Measurements from ENCODE around the gene MSH4. TPM values are rescaled to one million over a fixed set of nuclear protein-coding genes. Genes with fewer than 3 reads are reported as not detected.

Gene MSH4
- total RNA-seq, 1 donor from 2014 or later = not detected

DNA sequence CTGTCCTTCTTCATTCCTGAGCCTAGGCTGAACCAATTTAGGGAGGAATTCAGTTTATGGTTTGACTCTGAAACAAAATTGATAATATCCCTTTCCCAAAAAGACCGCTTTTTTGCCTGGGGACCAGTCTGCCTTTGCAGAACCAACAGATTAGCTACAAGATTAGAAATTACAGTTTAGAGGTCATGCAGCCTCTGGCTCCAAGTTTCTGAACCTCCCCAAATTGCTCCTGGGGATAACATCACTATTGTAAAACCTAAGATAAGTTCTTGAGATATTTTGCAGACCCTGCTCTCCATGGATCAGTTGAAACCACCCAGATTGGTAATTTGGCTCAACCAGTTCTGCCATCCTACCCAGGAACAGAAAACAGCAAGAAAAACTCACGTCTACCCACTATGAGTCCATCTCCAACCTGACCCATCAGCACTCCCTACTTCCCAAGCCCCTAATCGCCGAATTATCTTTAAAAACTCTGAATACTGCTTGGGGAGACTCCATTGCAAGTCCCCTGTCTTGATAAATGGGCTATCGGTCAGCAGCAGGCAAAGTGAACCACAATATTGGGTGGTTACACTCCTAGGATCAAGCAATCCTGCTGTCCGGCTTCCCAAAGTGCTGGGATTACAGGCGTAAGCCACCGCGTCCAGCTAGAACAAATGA is 11.2 kb upstream of the MSH4 start:
- H3K27me3 Mint-ChIP-seq (ENCODE audit: insufficient read depth, low read depth) = peaks cover 4% of the 10 kb centered on the region
- peaks cover 38% of the 10 kb centered on the region for H3K4me1 ChIP-seq
- H3K36me3 ChIP-seq = no peaks in the 10 kb centered on the region
- H3F3A ChIP-seq (ENCODE audit: low read depth) = peaks cover 14% of the 10 kb centered on the region
- H3K9ac ChIP-seq = peak overlapping the region; percentile 38
- H4K20me1 ChIP-seq (ENCODE audit: low read depth) = peaks cover 41% of the 10 kb centered on the region
- peak overlapping the region; percentile 98 for H3K4me3 Mint-ChIP-seq
- no peak for DNase-seq (ENCODE audit: low spot score)
- no peaks in the 10 kb centered on the region for H3K9me3 ChIP-seq (ENCODE audit: low read depth)
- TF ChIP-seq, protein P1, sequence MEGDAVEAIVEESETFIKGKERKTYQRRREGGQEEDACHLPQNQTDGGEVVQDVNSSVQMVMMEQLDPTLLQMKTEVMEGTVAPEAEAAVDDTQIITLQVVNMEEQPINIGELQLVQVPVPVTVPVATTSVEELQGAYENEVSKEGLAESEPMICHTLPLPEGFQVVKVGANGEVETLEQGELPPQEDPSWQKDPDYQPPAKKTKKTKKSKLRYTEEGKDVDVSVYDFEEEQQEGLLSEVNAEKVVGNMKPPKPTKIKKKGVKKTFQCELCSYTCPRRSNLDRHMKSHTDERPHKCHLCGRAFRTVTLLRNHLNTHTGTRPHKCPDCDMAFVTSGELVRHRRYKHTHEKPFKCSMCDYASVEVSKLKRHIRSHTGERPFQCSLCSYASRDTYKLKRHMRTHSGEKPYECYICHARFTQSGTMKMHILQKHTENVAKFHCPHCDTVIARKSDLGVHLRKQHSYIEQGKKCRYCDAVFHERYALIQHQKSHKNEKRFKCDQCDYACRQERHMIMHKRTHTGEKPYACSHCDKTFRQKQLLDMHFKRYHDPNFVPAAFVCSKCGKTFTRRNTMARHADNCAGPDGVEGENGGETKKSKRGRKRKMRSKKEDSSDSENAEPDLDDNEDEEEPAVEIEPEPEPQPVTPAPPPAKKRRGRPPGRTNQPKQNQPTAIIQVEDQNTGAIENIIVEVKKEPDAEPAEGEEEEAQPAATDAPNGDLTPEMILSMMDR (IDR thresholded peaks at IDR 0.05) = no peak
- TF ChIP-seq EZH2phosphoT487 (IDR thresholded peaks at IDR 0.05) = no peak
- TF ChIP-seq EZH2 (IDR thresholded peaks at IDR 0.05) = no peak
- peaks cover 7% of the 10 kb centered on the region for H3K9me3 Mint-ChIP-seq
- H3K27ac Mint-ChIP-seq = peak overlapping the region; percentile 64
- peak overlapping the region; percentile 93 for H3K4me2 ChIP-seq
- H3K79me2 ChIP-seq (ENCODE audit: low read depth) = peaks cover 44% of the 10 kb centered on the region
- no peaks in the 10 kb centered on the region for H3K27me3 ChIP-seq
- H3K27ac ChIP-seq = no peak overlapping the region
- H3K4me3 ChIP-seq = peak overlapping the region; percentile 58
- peak overlapping the region; percentile 78 for H2AFZ ChIP-seq (replicated peaks)
- peaks cover 7% of the 10 kb centered on the region for H3K36me3 Mint-ChIP-seq
- H3K4me1 Mint-ChIP-seq = peaks cover 35% of the 10 kb centered on the region

DNA sequence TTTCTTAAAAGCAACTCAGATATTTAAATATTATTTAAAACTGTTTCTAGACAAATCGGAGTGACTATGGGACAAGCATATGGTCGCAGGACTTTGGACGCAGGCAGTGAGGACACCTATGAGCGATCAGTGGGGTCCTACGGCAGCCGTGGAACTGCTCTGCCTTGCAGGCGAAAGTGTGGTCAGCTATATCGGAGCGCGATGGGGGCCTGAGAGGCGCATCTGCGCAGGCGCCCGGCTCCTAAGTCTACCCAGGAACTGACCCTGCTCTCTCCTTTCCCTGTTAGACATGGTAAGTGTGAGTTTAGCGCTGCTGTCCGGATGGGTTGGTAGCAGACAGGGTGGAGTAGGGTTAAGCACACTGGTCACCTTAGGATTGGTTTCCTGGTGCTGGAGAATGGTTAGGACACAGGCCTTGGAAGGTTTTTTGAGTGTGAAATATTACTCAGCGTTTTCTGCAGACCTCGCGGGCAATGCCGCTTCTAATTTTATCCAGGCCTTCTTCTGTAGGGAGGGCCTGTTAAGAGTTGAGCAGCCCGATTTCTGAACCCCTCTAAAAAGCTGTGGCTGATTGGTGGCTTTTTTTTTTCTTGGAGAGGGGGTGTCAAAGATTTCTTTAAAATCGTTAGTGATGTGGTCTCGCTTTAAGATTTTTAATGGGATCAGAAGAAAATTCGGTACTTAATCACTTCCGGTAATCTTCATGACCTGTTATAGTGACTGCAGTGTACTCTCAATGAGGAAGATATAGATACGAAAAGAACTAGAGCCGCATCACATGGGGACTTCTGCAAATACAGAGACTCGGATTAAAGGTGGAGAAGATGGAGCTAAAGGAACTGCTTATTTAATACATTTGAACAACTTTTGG is 10.5 kb upstream of the MSH4 start, which contains the start of gene RABGGTB:
Gene RABGGTB, plus strand, starts transcription at position 274 of the 871 bp plus-strand sequence. Its CDS starts 16 bp downstream, at position 290.
- Mint-ChIP-seq H3K4me1 (peaks cover 39% of the 10 kb centered on the region), H3K9me3 (peaks cover 6% of the 10 kb centered on the region), H3K4me3 (peak within 1 kb of the TSS; percentile 98), H3K27ac (peak within 1 kb of the TSS; percentile 64), H3K27me3 (ENCODE audit: insufficient read depth, low read depth) (no peaks in the 10 kb centered on the region), H3K36me3 (peaks cover 11% of the 10 kb centered on the region)
- H3K4me2 ChIP-seq = peak within 1 kb of the TSS; percentile 93
- no peaks in the 10 kb centered on the region for H3K9me3 ChIP-seq (ENCODE audit: low read depth)
- peak within 1 kb of the TSS; percentile 78 for H2AFZ ChIP-seq (replicated peaks)
- H3K27me3 ChIP-seq = no peaks in the 10 kb centered on the region
- peaks cover 48% of the 10 kb centered on the region for H4K20me1 ChIP-seq (ENCODE audit: low read depth)
- TF ChIP-seq, protein P1 (IDR thresholded peaks at IDR 0.05) = no peak
- TF ChIP-seq EZH2 (IDR thresholded peaks at IDR 0.05) = no peak
- no peak for TF ChIP-seq EZH2phosphoT487 (IDR thresholded peaks at IDR 0.05)
- H3K27ac ChIP-seq = no peak within 1 kb of the TSS
- peaks cover 52% of the 10 kb centered on the region for H3K79me2 ChIP-seq (ENCODE audit: low read depth)
- peaks cover 5% of the 10 kb centered on the region for H3K36me3 ChIP-seq
- H3K9ac ChIP-seq = peak within 1 kb of the TSS; percentile 81
- peak within 1 kb of the TSS; percentile 58 for H3K4me3 ChIP-seq
- H3K4me1 ChIP-seq = peaks cover 45% of the 10 kb centered on the region
- H3F3A ChIP-seq (ENCODE audit: low read depth) = peaks cover 15% of the 10 kb centered on the region
- DNase-seq (ENCODE audit: low spot score) = peak; percentile 97

DNA sequence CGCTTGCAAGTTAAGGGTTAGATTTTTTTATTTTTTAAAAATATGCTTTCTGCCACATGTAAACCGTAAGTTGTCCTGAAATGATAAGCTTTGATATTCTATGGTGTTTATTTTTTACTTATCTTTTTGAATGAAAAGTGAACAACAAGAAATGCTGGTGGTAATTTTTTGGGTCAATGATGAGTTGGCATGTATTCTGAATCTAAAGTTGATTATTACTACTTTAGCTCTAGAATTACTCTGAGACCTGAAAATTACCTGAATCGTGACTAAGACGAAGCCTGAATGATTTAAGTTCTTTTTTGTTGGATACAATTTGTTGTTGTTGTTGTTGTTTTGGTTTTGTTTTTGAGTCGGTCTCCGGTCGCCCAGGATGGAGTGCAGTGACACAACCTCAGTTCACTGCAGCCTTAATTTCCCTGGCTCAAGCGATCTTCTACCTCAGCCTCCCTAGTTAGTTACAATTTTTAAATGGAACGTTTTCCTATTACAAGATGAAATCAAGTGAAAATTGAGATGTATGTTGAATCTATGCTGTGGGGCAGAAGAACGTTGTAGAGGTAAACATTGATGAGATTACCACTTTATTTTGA is 9.7 kb upstream of the MSH4 start:
- DNase-seq (ENCODE audit: low spot score) = no peak
- Mint-ChIP-seq H3K4me1 (peaks cover 40% of the 10 kb centered on the region), H3K27ac (peak overlapping the region; percentile 46), H3K4me3 (peak overlapping the region; percentile 98), H3K27me3 (ENCODE audit: insufficient read depth, low read depth) (no peaks in the 10 kb centered on the region), H3K9me3 (peaks cover 2% of the 10 kb centered on the region), H3K36me3 (peaks cover 17% of the 10 kb centered on the region)
- no peak for TF ChIP-seq EZH2phosphoT487 (IDR thresholded peaks at IDR 0.05)
- TF ChIP-seq, protein P1 (IDR thresholded peaks at IDR 0.05) = no peak
- no peak for TF ChIP-seq EZH2 (IDR thresholded peaks at IDR 0.05)
- H4K20me1 ChIP-seq (ENCODE audit: low read depth) = peaks cover 50% of the 10 kb centered on the region
- no peak overlapping the region for H2AFZ ChIP-seq (replicated peaks)
- H3K27me3 ChIP-seq = no peaks in the 10 kb centered on the region
- peak overlapping the region; percentile 81 for H3K9ac ChIP-seq
- no peak overlapping the region for H3K27ac ChIP-seq
- no peaks in the 10 kb centered on the region for H3K9me3 ChIP-seq (ENCODE audit: low read depth)
- peaks cover 23% of the 10 kb centered on the region for H3F3A ChIP-seq (ENCODE audit: low read depth)
- peak overlapping the region; percentile 58 for H3K4me3 ChIP-seq
- peak overlapping the region; percentile 93 for H3K4me2 ChIP-seq
- H3K36me3 ChIP-seq = peaks cover 13% of the 10 kb centered on the region
- peaks cover 60% of the 10 kb centered on the region for H3K79me2 ChIP-seq (ENCODE audit: low read depth)
- H3K4me1 ChIP-seq = peaks cover 49% of the 10 kb centered on the region
